Measurements from ENCODE around the gene PSMA7. TPM values are rescaled to one million over a fixed set of nuclear protein-coding genes. Genes with fewer than 3 reads are reported as not detected.

The PSMA7 gene
- total and polyA plus RNA-seq, 2 donors (not counting 1 experiment from before 2014, with no cell fraction given): 140 to 252 TPM

DNA sequence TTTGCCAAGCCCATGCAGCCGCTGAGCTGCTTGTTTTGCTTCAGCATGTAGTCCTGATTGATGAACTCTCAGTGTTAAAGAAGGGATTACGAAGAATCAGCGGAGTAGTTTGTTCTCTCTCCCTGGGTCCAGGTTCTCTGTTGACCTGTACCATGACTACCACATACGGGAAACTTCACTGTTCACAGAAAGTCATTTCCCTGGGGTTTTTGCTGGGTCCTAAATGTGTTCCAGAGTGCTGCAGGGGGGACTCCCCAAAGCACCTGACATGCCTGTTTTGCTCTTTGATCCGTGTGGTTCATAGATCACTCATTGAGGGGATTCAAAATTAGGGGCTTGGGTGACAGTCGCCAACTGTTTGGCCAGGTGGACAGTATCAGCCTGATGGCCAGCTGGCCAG is 15.4 kb downstream of the PSMA7 start:
- no peak overlapping the region for H3K4me3 Mint-ChIP-seq
- H3K27me3 Mint-ChIP-seq: no peaks in the 10 kb centered on the region
- H3K9me3 Mint-ChIP-seq (ENCODE audit: insufficient read depth): no peaks in the 10 kb centered on the region
- TF ChIP-seq EZH2 (IDR thresholded peaks at IDR 0.05; ENCODE audit: borderline replicate concordance, insufficient read depth, low read depth, low read length, poor library complexity, severe bottlenecking): no peak
- TF ChIP-seq, protein P1, sequence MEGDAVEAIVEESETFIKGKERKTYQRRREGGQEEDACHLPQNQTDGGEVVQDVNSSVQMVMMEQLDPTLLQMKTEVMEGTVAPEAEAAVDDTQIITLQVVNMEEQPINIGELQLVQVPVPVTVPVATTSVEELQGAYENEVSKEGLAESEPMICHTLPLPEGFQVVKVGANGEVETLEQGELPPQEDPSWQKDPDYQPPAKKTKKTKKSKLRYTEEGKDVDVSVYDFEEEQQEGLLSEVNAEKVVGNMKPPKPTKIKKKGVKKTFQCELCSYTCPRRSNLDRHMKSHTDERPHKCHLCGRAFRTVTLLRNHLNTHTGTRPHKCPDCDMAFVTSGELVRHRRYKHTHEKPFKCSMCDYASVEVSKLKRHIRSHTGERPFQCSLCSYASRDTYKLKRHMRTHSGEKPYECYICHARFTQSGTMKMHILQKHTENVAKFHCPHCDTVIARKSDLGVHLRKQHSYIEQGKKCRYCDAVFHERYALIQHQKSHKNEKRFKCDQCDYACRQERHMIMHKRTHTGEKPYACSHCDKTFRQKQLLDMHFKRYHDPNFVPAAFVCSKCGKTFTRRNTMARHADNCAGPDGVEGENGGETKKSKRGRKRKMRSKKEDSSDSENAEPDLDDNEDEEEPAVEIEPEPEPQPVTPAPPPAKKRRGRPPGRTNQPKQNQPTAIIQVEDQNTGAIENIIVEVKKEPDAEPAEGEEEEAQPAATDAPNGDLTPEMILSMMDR (IDR thresholded peaks at IDR 0.05): no peak
- H3K4me3 ChIP-seq (ENCODE audit: control extremely low read depth in 1 of 5, extremely low read depth in 1 of 5, insufficient read depth in 1 of 5, low read depth in 2 of 5, low read length in 4 of 5): no peak overlapping the region
- peaks cover 0 to 74% of the 10 kb centered on the region in 2 experiments for H3K36me3 ChIP-seq (replicated peaks in 1 of 2; ENCODE audit: control extremely low read depth in 1 of 2, control insufficient read depth in 1 of 2, extremely low read depth in 1 of 2, insufficient read depth in 2 of 2, low read length in 1 of 2)
- H3K79me2 ChIP-seq (ENCODE audit: control insufficient read depth, insufficient read depth, low read length): peaks cover 76% of the 10 kb centered on the region
- ChIA-PET CTCF (interaction anchor here (0.8 to 2.2 kb wide), 3 partner anchors 8 to 117 kb away, joined by 4 to 10 read pairs (median 5); no protein-coding TSS in a partner anchor), POLR2A (no interaction called here)
- no peak overlapping the region for H3K9ac ChIP-seq (ENCODE audit: low read length)
- ATAC-seq (ENCODE audit: low read depth) (no peak), DNase-seq (no peak)
- peaks cover 70% of the 10 kb centered on the region for H4K20me1 ChIP-seq (ENCODE audit: control insufficient read depth, insufficient read depth, low read length, poor library complexity, severe bottlenecking)
- H3K27ac ChIP-seq (ENCODE audit: low read length in 2 of 2): no peak overlapping the region
- WGBS (ENCODE audit: insufficient coverage): 90% methylated on average over 5 of the region's 6 CpGs
- no peak overlapping the region for H2AFZ ChIP-seq (ENCODE audit: insufficient read depth, low read depth, low read length, poor library complexity, severe bottlenecking)
- H3K4me1 ChIP-seq (ENCODE audit: control insufficient read depth in 2 of 2, insufficient read depth in 2 of 2, low read length in 2 of 2): peaks cover 16 to 28% of the 10 kb centered on the region in 2 donors
- H3K4me2 ChIP-seq (replicated peaks; ENCODE audit: low read depth, low read length, poor library complexity, severe bottlenecking): no peak overlapping the region
- H3K9me3 ChIP-seq (ENCODE audit: control extremely low read depth in 1 of 3, control insufficient read depth in 2 of 3, insufficient read depth in 1 of 3, low read length in 2 of 3): no peaks in the 10 kb centered on the region
- H3K4me1 Mint-ChIP-seq: peaks cover 38% of the 10 kb centered on the region
- intact Hi-C loops (cut with micrococcal nuclease): loop anchor here (10.0 kb wide), 1 partner anchor 257 kb away; the partner anchor contains the start of gene RPS21
- no peaks in the 10 kb centered on the region for H3K27me3 ChIP-seq (replicated peaks in 1 of 4; ENCODE audit: control extremely low read depth in 1 of 4, control insufficient read depth in 3 of 4, insufficient read depth in 4 of 4, low read length in 3 of 4)
- no peak overlapping the region for H3K27ac Mint-ChIP-seq

DNA sequence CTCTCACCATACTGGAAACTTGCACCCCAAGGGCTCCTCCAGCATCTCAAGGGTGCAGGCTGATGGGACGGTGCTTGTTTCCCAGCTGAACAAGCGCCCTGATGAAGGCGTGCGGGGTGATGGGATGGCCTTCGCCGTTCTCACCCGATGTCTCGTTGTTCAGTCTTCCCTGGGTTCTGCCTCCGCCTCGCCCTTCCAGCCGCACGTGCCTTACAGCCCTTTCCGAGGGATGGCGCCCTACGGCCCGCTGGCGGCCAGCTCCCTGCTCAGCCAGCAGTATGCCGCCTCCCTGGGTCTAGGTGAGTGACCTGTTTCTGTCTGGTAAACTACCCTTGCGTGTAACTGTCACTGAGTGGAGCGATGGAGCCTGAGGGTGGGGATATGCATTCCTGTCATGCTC is 17.1 kb downstream of the PSMA7 start:
- H3K9me3 ChIP-seq (ENCODE audit: control extremely low read depth in 1 of 3, control insufficient read depth in 2 of 3, insufficient read depth in 1 of 3, low read length in 2 of 3): no peaks in the 10 kb centered on the region
- DNase-seq (no peak), ATAC-seq (ENCODE audit: low read depth) (no peak)
- Mint-ChIP-seq H3K9me3 (ENCODE audit: insufficient read depth) (no peaks in the 10 kb centered on the region), H3K4me1 (peaks cover 33% of the 10 kb centered on the region), H3K27ac (no peak overlapping the region), H3K27me3 (no peaks in the 10 kb centered on the region), H3K4me3 (no peak overlapping the region)
- H3K27me3 ChIP-seq (replicated peaks in 1 of 4; ENCODE audit: control extremely low read depth in 1 of 4, control insufficient read depth in 3 of 4, insufficient read depth in 4 of 4, low read length in 3 of 4): no peaks in the 10 kb centered on the region
- ChIA-PET CTCF (interaction anchor here (2.1 to 2.3 kb wide), 3 partner anchors 10 to 115 kb away, joined by 6 to 10 read pairs (median 9); no protein-coding TSS in a partner anchor), POLR2A (no interaction called here)
- peaks cover 17 to 30% of the 10 kb centered on the region in 2 donors for H3K4me1 ChIP-seq (ENCODE audit: control insufficient read depth in 2 of 2, insufficient read depth in 2 of 2, low read length in 2 of 2)
- peaks cover 68% of the 10 kb centered on the region for H3K79me2 ChIP-seq (ENCODE audit: control insufficient read depth, insufficient read depth, low read length)
- no peak overlapping the region for H3K9ac ChIP-seq (ENCODE audit: low read length)
- TF ChIP-seq EZH2 (IDR thresholded peaks at IDR 0.05; ENCODE audit: borderline replicate concordance, insufficient read depth, low read depth, low read length, poor library complexity, severe bottlenecking): no peak
- TF ChIP-seq, protein P1 (IDR thresholded peaks at IDR 0.05): no peak
- H3K4me3 ChIP-seq (ENCODE audit: control extremely low read depth in 1 of 5, extremely low read depth in 1 of 5, insufficient read depth in 1 of 5, low read depth in 2 of 5, low read length in 4 of 5): no peak overlapping the region
- peaks cover 54% of the 10 kb centered on the region for H4K20me1 ChIP-seq (ENCODE audit: control insufficient read depth, insufficient read depth, low read length, poor library complexity, severe bottlenecking)
- H3K36me3 ChIP-seq (replicated peaks in 1 of 2; ENCODE audit: control extremely low read depth in 1 of 2, control insufficient read depth in 1 of 2, extremely low read depth in 1 of 2, insufficient read depth in 2 of 2, low read length in 1 of 2): peaks cover 0 to 58% of the 10 kb centered on the region in 2 experiments
- no peak overlapping the region for H3K27ac ChIP-seq (ENCODE audit: low read length in 2 of 2)
- no peak overlapping the region for H2AFZ ChIP-seq (ENCODE audit: insufficient read depth, low read depth, low read length, poor library complexity, severe bottlenecking)
- H3K4me2 ChIP-seq (replicated peaks; ENCODE audit: low read depth, low read length, poor library complexity, severe bottlenecking): no peak overlapping the region
- intact Hi-C loops (cut with micrococcal nuclease): loop anchor here (10.0 kb wide), 1 partner anchor 259 kb away; the partner anchor contains the start of gene RPS21
- 99% methylated on average over 20 of the region's 20 CpGs for WGBS (ENCODE audit: insufficient coverage)
